NCI-H187 treated with DMSO at 0.1 percent for 48 hours (cell line): ENCODE measurements around the gene RIN1.

Experiments
- DNase-seq: peaks from one replicate; lab custom pipeline; 2025; lab: John Stamatoyannopoulos, UW

Gene RIN1

GRCh38 chr11:66282468-66283455, 53.5 kb downstream of the RIN1 start:
- DNase-seq = peak; percentile 83
